NB4 (cell line): Measurements from ENCODE around the gene SPRTN.

Experiments
- CTCF ChIP-seq: IDR thresholded peaks from one replicate; pipeline ENCODE4 v1.5.1; 2012; ENCODE audit warnings: low read depth, low read length
- MAX ChIP-seq: IDR thresholded peaks from 2 replicates; pipeline ENCODE4 v1.6.1; 2011; ENCODE audit warnings: low read depth, low read length
- MYC ChIP-seq: IDR thresholded peaks from 2 replicates; pipeline ENCODE4 v1.6.1; 2011; ENCODE audit warnings: low read depth, low read length
- POLR2A ChIP-seq: IDR thresholded peaks from 2 replicates; pipeline ENCODE4 v1.6.1; 2011; ENCODE audit warnings: mild to moderate bottlenecking; ENCODE audit not compliant: insufficient read length; ENCODE audit errors: extremely low read depth

- TF ChIP-seq CTCF (no peak), POLR2A (no peak), MYC (no peak), MAX (no peak)
These were observed 43.6 kb downstream of the SPRTN start for GRCh38 chr1:231381729-231382128.
